Skeletal muscle satellite cell (primary cell): ENCODE measurements around the gene USP47.

Source experiments
- H3K27me3 ChIP-seq: 2 replicates; pipeline ENCODE4 v1.7.0; 2013; ENCODE audit warnings: low read length; ENCODE audit not compliant: control insufficient read depth, insufficient read depth
- H3K36me3 ChIP-seq: 2 replicates; pipeline ENCODE4 v1.7.0; 2013; ENCODE audit warnings: mild to moderate bottlenecking, control low read depth, low read length; ENCODE audit not compliant: insufficient read depth
- H3K4me1 ChIP-seq: 2 replicates; pipeline ENCODE4 v1.7.0; 2013; ENCODE audit warnings: low read length; ENCODE audit not compliant: control insufficient read depth, insufficient read depth
- H3K4me2 ChIP-seq: 2 replicates; pipeline ENCODE4 v1.7.0; 2013; ENCODE audit warnings: mild to moderate bottlenecking, low read length
- H3K4me3 ChIP-seq: 2 replicates; pipeline ENCODE4 v1.7.0; 2013; ENCODE audit warnings: low read length
- H3K9ac ChIP-seq: 2 replicates; pipeline ENCODE4 v1.7.0; 2013; ENCODE audit warnings: mild to moderate bottlenecking, low read depth, low read length, moderate library complexity
- H3K9me3 ChIP-seq: replicated peaks from 2 replicates; pipeline ENCODE4 v1.7.0; 2013; ENCODE audit warnings: mild to moderate bottlenecking, control low read depth, low read length

USP47 gene

GRCh38 chr11:11867720-11868119, 25.9 kb downstream of the USP47 start:
- Histone ChIP-seq H3K4me1 (no peaks in the 10 kb centered on the region), H3K9me3 (no peaks in the 10 kb centered on the region), H3K9ac (no peak overlapping the region)

GRCh38 chr11:11871991-11872401, 30.2 kb downstream of the USP47 start:
- Histone ChIP-seq H3K27me3 (no peaks in the 10 kb centered on the region), H3K9ac (no peak overlapping the region), H3K4me3 (no peak overlapping the region), H3K4me1 (no peaks in the 10 kb centered on the region), H3K9me3 (no peaks in the 10 kb centered on the region), H3K4me2 (no peak overlapping the region), H3K36me3 (no peaks in the 10 kb centered on the region)

More at GRCh38 chr11:11867720-11868119, 25.9 kb downstream of the USP47 start:
- no peaks in the 10 kb centered on the region for H3K27me3 ChIP-seq
- H3K4me3 ChIP-seq, result no peak overlapping the region
- no peaks in the 10 kb centered on the region for H3K36me3 ChIP-seq
- no peak overlapping the region for H3K4me2 ChIP-seq

GRCh38 chr11:11876458-11876857, 34.7 kb downstream of the USP47 start:
- Histone ChIP-seq H3K4me2 (no peak overlapping the region), H3K9me3 (no peaks in the 10 kb centered on the region), H3K36me3 (peaks cover 5% of the 10 kb centered on the region), H3K9ac (no peak overlapping the region), H3K4me3 (no peak overlapping the region), H3K27me3 (no peaks in the 10 kb centered on the region), H3K4me1 (peaks cover 5% of the 10 kb centered on the region)

GRCh38 chr11:11880179-11880578, 38.4 kb downstream of the USP47 start:
- no peaks in the 10 kb centered on the region for H3K27me3 ChIP-seq
- H3K9ac ChIP-seq, result no peak overlapping the region
- no peak overlapping the region for H3K4me3 ChIP-seq
- no peak overlapping the region for H3K4me2 ChIP-seq
- H3K4me1 ChIP-seq, result peaks cover 5% of the 10 kb centered on the region
- peaks cover 11% of the 10 kb centered on the region for H3K36me3 ChIP-seq
- H3K9me3 ChIP-seq, result no peaks in the 10 kb centered on the region

- Histone ChIP-seq H3K27me3 (no peaks in the 10 kb centered on the region), H3K4me2 (no peak overlapping the region), H3K9me3 (no peaks in the 10 kb centered on the region), H3K9ac (no peak overlapping the region), H3K36me3 (peaks cover 30% of the 10 kb centered on the region), H3K4me1 (peaks cover 5% of the 10 kb centered on the region), H3K4me3 (no peak overlapping the region)
Observed at GRCh38 chr11:11882539-11882938, 40.8 kb downstream of the USP47 start.

- H3K4me1 ChIP-seq, result peaks cover 2% of the 10 kb centered on the region
- H3K9ac ChIP-seq, result no peak overlapping the region
- H3K27me3 ChIP-seq, result no peaks in the 10 kb centered on the region
- no peaks in the 10 kb centered on the region for H3K9me3 ChIP-seq
- peaks cover 33% of the 10 kb centered on the region for H3K36me3 ChIP-seq
- no peak overlapping the region for H3K4me2 ChIP-seq
- no peak overlapping the region for H3K4me3 ChIP-seq
Observed at GRCh38 chr11:11884351-11884750, 42.6 kb downstream of the USP47 start.

- Histone ChIP-seq H3K4me1 (no peaks in the 10 kb centered on the region), H3K9ac (no peak overlapping the region), H3K9me3 (no peaks in the 10 kb centered on the region), H3K27me3 (no peaks in the 10 kb centered on the region), H3K36me3 (peaks cover 33% of the 10 kb centered on the region), H3K4me3 (no peak overlapping the region), H3K4me2 (no peak overlapping the region)
Observed at GRCh38 chr11:11884774-11885481, 43.2 kb downstream of the USP47 start.

GRCh38 chr11:11894486-11894885, 52.7 kb downstream of the USP47 start:
- H3K9ac ChIP-seq, result no peak overlapping the region
- no peak overlapping the region for H3K4me3 ChIP-seq
- no peaks in the 10 kb centered on the region for H3K27me3 ChIP-seq
- H3K36me3 ChIP-seq, result peaks cover 15% of the 10 kb centered on the region
- no peaks in the 10 kb centered on the region for H3K9me3 ChIP-seq
- H3K4me2 ChIP-seq, result no peak overlapping the region
- no peaks in the 10 kb centered on the region for H3K4me1 ChIP-seq

- no peaks in the 10 kb centered on the region for H3K27me3 ChIP-seq
- no peak overlapping the region for H3K9ac ChIP-seq
Observed at GRCh38 chr11:11895672-11896071, 53.9 kb downstream of the USP47 start.

GRCh38 chr11:11898648-11899047, 56.9 kb downstream of the USP47 start:
- Histone ChIP-seq H3K4me1 (no peaks in the 10 kb centered on the region), H3K4me3 (no peak overlapping the region), H3K9me3 (no peaks in the 10 kb centered on the region), H3K4me2 (no peak overlapping the region), H3K9ac (no peak overlapping the region), H3K27me3 (no peaks in the 10 kb centered on the region), H3K36me3 (peaks cover 23% of the 10 kb centered on the region)

More at GRCh38 chr11:11895672-11896071, 53.9 kb downstream of the USP47 start:
- H3K4me2 ChIP-seq, result no peak overlapping the region
- no peaks in the 10 kb centered on the region for H3K4me1 ChIP-seq
- H3K9me3 ChIP-seq, result no peaks in the 10 kb centered on the region
- H3K36me3 ChIP-seq, result peaks cover 15% of the 10 kb centered on the region
- H3K4me3 ChIP-seq, result no peak overlapping the region

- Histone ChIP-seq H3K36me3 (peaks cover 30% of the 10 kb centered on the region), H3K9ac (no peak overlapping the region), H3K4me3 (no peak overlapping the region), H3K4me1 (no peaks in the 10 kb centered on the region), H3K9me3 (no peaks in the 10 kb centered on the region), H3K27me3 (no peaks in the 10 kb centered on the region), H3K4me2 (no peak overlapping the region)
Observed at GRCh38 chr11:11899401-11899800, 57.6 kb downstream of the USP47 start.

GRCh38 chr11:11901929-11902328, 60.2 kb downstream of the USP47 start:
- Histone ChIP-seq H3K9me3 (no peaks in the 10 kb centered on the region), H3K36me3 (peaks cover 40% of the 10 kb centered on the region), H3K9ac (no peak overlapping the region)

More at GRCh38 chr11:11901929-11902328, 60.2 kb downstream of the USP47 start:
- Histone ChIP-seq H3K4me1 (no peaks in the 10 kb centered on the region), H3K4me3 (no peak overlapping the region), H3K4me2 (no peak overlapping the region), H3K27me3 (no peaks in the 10 kb centered on the region)
